ENCODE data around the gene FAM184A. TPM values are rescaled to one million over a fixed set of nuclear protein-coding genes. Genes with fewer than 3 reads are reported as not detected.

The FAM184A gene
- total and polyA plus RNA-seq, 2 of the 13 experiments (the other 11 are each of a cell fraction or from before 2014, with no cell fraction given), result 7.0 to 18.0 TPM

DNA sequence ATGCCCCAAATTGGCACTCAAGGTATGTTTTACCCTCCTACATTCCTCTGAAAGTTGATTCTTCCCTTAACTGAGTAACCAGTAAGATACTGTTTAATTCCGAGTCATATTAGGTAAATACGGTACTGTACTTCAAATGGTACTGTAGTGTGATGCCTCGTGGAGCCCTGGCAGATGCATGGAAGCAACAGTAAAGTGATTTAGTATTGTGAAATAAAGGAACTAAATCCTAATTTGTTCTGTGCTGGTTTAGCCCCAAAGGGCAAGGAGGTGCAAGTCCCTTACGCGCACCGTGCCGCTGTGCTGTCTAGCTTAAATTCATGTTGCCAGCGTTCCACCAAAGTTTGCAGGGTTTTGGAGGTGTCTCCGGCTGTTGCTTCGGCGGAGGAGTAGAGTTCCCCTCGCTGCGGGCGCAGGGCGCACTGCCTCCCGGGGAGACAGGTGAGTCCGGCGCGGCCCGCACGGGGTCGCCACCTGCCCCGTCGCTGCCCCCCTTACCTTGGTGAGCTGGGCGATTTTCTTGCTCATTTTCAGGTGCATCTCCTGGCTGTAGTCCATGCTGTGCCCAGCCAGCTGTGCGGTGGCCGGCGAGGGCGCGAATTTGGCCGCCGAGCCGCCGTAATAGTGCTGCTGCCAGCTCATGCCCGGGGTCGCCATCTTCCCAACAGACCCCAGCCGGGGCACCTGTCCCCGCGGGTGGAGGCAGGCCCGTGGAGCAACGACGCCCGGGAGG is 655 bp downstream of the FAM184A start (continued):
- TF ChIP-seq KAT8 (CRISPR knock-in tag; IDR thresholded peaks at IDR 0.05), result peak; percentile 61; the same call in 1 of the 2 replicates
- peak; percentile 80 for TF ChIP-seq ZNF556 (CRISPR knock-in tag; IDR thresholded peaks at IDR 0.05; ENCODE audit: borderline replicate concordance)
- TF ChIP-seq GATAD2A (CRISPR knock-in tag; IDR thresholded peaks at IDR 0.05), result peak; percentile 52; the same call in 1 of the 2 replicates
- TF ChIP-seq ZBTB3 (CRISPR knock-in tag; IDR thresholded peaks at IDR 0.05; ENCODE audit: borderline replicate concordance, low read depth), result no peak
- TF ChIP-seq NR2F2 (IDR thresholded peaks at IDR 0.05; ENCODE audit: borderline replicate concordance, low read depth), result no peak
- peak; percentile 69 for TF ChIP-seq RBFOX2 (IDR thresholded peaks at IDR 0.05; ENCODE audit: low read depth, low read length)
- TF ChIP-seq ZBTB49 (CRISPR knock-in tag; IDR thresholded peaks at IDR 0.05; ENCODE audit: borderline replicate concordance), result peak; percentile 9; the same call in 1 of the 2 replicates
- no peak for TF ChIP-seq HNRNPK (IDR thresholded peaks at IDR 0.05; ENCODE audit: low read depth, low read length, poor library complexity, severe bottlenecking)
- TF ChIP-seq SALL1 (CRISPR knock-in tag; IDR thresholded peaks at IDR 0.05), result peak; percentile 76
- 0 out of 2 replicates have a peak, but pooled peaks have one; percentile 62 for TF ChIP-seq ZNF124 (CRISPR knock-in tag; IDR thresholded peaks at IDR 0.05)
- peak; percentile 23 for TF ChIP-seq SRSF1 (optimal IDR thresholded peaks at IDR 0.05; ENCODE audit: low read depth, low read length)
- TF ChIP-seq ZNF432 (CRISPR knock-in tag; IDR thresholded peaks at IDR 0.05; ENCODE audit: borderline replicate concordance), result no peak
- TF ChIP-seq MTA1 (CRISPR knock-in tag; IDR thresholded peaks at IDR 0.05; ENCODE audit: borderline replicate concordance), result peak; percentile 92; the same call in 1 of the 2 replicates
- TF ChIP-seq HDAC2 (CRISPR knock-in tag; IDR thresholded peaks at IDR 0.05), result 0 out of 2 replicates have a peak, but pooled peaks have one; percentile 23
- peak; percentile 71; the same call in 1 of the 2 replicates for TF ChIP-seq ZNF205 (CRISPR knock-in tag; IDR thresholded peaks at IDR 0.05)
- TF ChIP-seq ARID4A (CRISPR knock-in tag; IDR thresholded peaks at IDR 0.05; ENCODE audit: borderline replicate concordance), result peak; percentile 63
- TF ChIP-seq ZNF768 (CRISPR knock-in tag; IDR thresholded peaks at IDR 0.05), result peak; percentile 68; the same call in 1 of the 2 replicates
- peak; percentile 73; the same call in 1 of the 2 replicates for TF ChIP-seq SMAD9 (CRISPR knock-in tag; IDR thresholded peaks at IDR 0.05)
- TF ChIP-seq ZFP41 (CRISPR knock-in tag; IDR thresholded peaks at IDR 0.05; ENCODE audit: borderline replicate concordance), result peak; percentile 75
- 0 out of 2 replicates have a peak, but pooled peaks have one; percentile 22 for TF ChIP-seq SNAI1 (CRISPR knock-in tag; IDR thresholded peaks at IDR 0.05; ENCODE audit: borderline replicate concordance)
- TF ChIP-seq MIER2 (CRISPR knock-in tag; IDR thresholded peaks at IDR 0.05), result peak; percentile 67; the same call in 1 of the 2 replicates
